GM12878 (cell line): ENCODE results near the gene TOP1. TPM values are rescaled to one million over a fixed set of nuclear protein-coding genes. Genes with fewer than 3 reads are reported as not detected.

Experiments
- ATAC-seq: fragments of 200-7000 bp; cut with Tn5 transposase; 3 replicates; pipeline ENCODE4 v1.9.1; 2020; ENCODE audit warnings: mild to moderate bottlenecking, moderate library complexity
- BruUV-seq: library from RNA; stranded (reverse); fragments of 400-500 nt; replicated peaks from 2 replicates; lab custom pipeline; 2021; lab: Mats Ljungman, UMichigan
- CTCF ChIA-PET: fragments of 300-600 bp; sonication (Branson Sonifier 250); formaldehyde crosslinking; extraction: SDS; loops from one replicate; lab custom pipeline; 2021; ENCODE audit warnings: inconsistent platforms; lab: Yijun Ruan, JAX
- POLR2A ChIA-PET: fragments of 350-600 bp; formaldehyde crosslinking; extraction: SDS; loops from one replicate; lab custom pipeline; 2021; ENCODE audit warnings: inconsistent platforms; lab: Charles Lee
- RAD21 ChIA-PET: fragments of 300-600 bp; sonication (Branson Sonifier 250); formaldehyde crosslinking; loops from one replicate; lab custom pipeline; 2023; ENCODE audit warnings: antibody characterized with exemption; ENCODE audit not compliant: unreplicated experiment; lab: Charles Lee
- SMC1A ChIA-PET: fragments of 300-600 bp; sonication (Branson Sonifier 250); formaldehyde crosslinking; loops from one replicate; lab custom pipeline; 2023; ENCODE audit not compliant: unreplicated experiment, uncharacterized antibody; lab: Charles Lee
- DNase-seq: peaks from one replicate; pipeline ENCODE4 v3.0.0-alpha.2; 2011; ENCODE audit warnings: low read depth, low spot score
- FAIRE-seq: peaks from 3 replicates; lab custom pipeline; 2011; peaks lifted over from hg19 to GRCh38; lab: Jason Lieb, UNC
- H2AFZ ChIP-seq: 2 replicates; pipeline ENCODE4 v1.6.0; 2011; ENCODE audit warnings: low read depth, low read length, control low read depth; ENCODE audit not compliant: control insufficient read depth
- H3K27ac ChIP-seq: 2 replicates; pipeline ENCODE4 v1.5.1; 2011; ENCODE audit warnings: control low read depth; ENCODE audit not compliant: control insufficient read depth, insufficient read depth
- H3K27me3 ChIP-seq, 2 experiments: replicated peaks in 1 of 2; 2 replicates each; pipeline versions ENCODE4 v1.6.0 to v1.6.1; 2011; ENCODE audit warnings: low read length in 1 of 2; ENCODE audit not compliant: control insufficient read depth in 2 of 2, insufficient read depth in 2 of 2
- H3K36me3 ChIP-seq, 2 experiments: 2 replicates each; pipeline ENCODE4 v1.5.1; 2011; ENCODE audit warnings: low read length in 1 of 2; ENCODE audit not compliant: control insufficient read depth in 2 of 2, insufficient read depth in 2 of 2
- H3K4me1 ChIP-seq: 2 replicates; pipeline ENCODE4 v1.6.1; 2011; ENCODE audit warnings: mild to moderate bottlenecking, low read length, moderate library complexity, mixed read lengths; ENCODE audit not compliant: control insufficient read depth, insufficient read depth
- H3K4me2 ChIP-seq: 2 replicates; pipeline ENCODE4 v1.6.0; 2011; ENCODE audit warnings: control low read depth; ENCODE audit not compliant: control insufficient read depth, insufficient read depth
- H3K4me3 ChIP-seq: fragments of 200-600 bp; sonication (generic); 2 replicates; pipeline ENCODE4 v1.5.1; 2016
- H3K79me2 ChIP-seq: 2 replicates; pipeline ENCODE4 v1.6.0; 2011; ENCODE audit warnings: low read length; ENCODE audit not compliant: control insufficient read depth, insufficient read depth
- H3K9ac ChIP-seq: 2 replicates; pipeline ENCODE4 v1.8.0; 2011; ENCODE audit warnings: low read length, control low read depth, mixed read lengths; ENCODE audit not compliant: control insufficient read depth, insufficient read depth
- H3K9me3 ChIP-seq: replicated peaks from 3 replicates; pipeline ENCODE4 v1.5.1; 2011; ENCODE audit warnings: mild to moderate bottlenecking, low read length; ENCODE audit not compliant: control insufficient read depth, insufficient read depth
- H4K20me1 ChIP-seq: 2 replicates; pipeline ENCODE4 v1.6.0; 2011; ENCODE audit not compliant: control insufficient read depth, insufficient read depth
- BACH1 ChIP-seq: fragments of 450-650 bp; IDR thresholded peaks from 2 replicates; pipeline ENCODE4 v1.6.1; 2017; ENCODE audit warnings: mild to moderate bottlenecking, borderline replicate concordance
- CBFB ChIP-seq: IDR thresholded peaks from 2 replicates; pipeline ENCODE4 v1.6.1; 2016; ENCODE audit warnings: antibody characterized with exemption, low read depth
- CREB1 ChIP-seq: IDR thresholded peaks from 2 replicates; pipeline ENCODE4 v1.6.1; 2012; ENCODE audit warnings: low read depth, mild to moderate bottlenecking, inconsistent platforms
- DPF2 ChIP-seq: fragments of 450-650 bp; IDR thresholded peaks from 2 replicates; pipeline ENCODE4 v1.6.1; 2017; ENCODE audit warnings: mild to moderate bottlenecking
- FOXM1 ChIP-seq: IDR thresholded peaks from 2 replicates; pipeline ENCODE4 v1.6.1; 2012; ENCODE audit warnings: low read depth, mild to moderate bottlenecking, inconsistent platforms, low read length, moderate library complexity
- MYB ChIP-seq: fragments of 150-350 bp; IDR thresholded peaks from 2 replicates; pipeline ENCODE4 v1.6.1; 2014; ENCODE audit warnings: mild to moderate bottlenecking, low read depth, low read length, borderline replicate concordance
- NR2F1 ChIP-seq: fragments of 450-650 bp; conservative IDR thresholded peaks from 2 replicates; pipeline ENCODE4 v1.6.1; 2017; ENCODE audit warnings: mild to moderate bottlenecking
- RAD21 ChIP-seq: IDR thresholded peaks from 2 replicates; pipeline ENCODE4 v1.6.1; 2011; ENCODE audit warnings: mild to moderate bottlenecking, low read depth, low read length, moderate library complexity; ENCODE audit not compliant: insufficient read depth
- SRF ChIP-seq, 2 experiments: IDR thresholded peaks; 2 replicates each; pipeline ENCODE4 v1.6.1; 2011; ENCODE audit warnings: low read depth in 2 of 2, low read length in 2 of 2, mild to moderate bottlenecking in 1 of 2, moderate library complexity in 1 of 2
- TCF7 ChIP-seq: IDR thresholded peaks from 2 replicates; pipeline ENCODE4 v1.6.1; 2014; ENCODE audit warnings: antibody characterized with exemption, borderline replicate concordance
- ZNF217 ChIP-seq: fragments of 450-650 bp; IDR thresholded peaks from 2 replicates; pipeline ENCODE4 v1.6.1; 2017; ENCODE audit warnings: antibody characterized with exemption, mild to moderate bottlenecking
- ZNF622 ChIP-seq: fragments of 450-650 bp; IDR thresholded peaks from 2 replicates; pipeline ENCODE4 v1.6.1; 2017; ENCODE audit warnings: mild to moderate bottlenecking, inconsistent platforms
- WGBS: methylation state at CpG from one replicate; pipeline ENCODE4 v1.1.6; 2016; ENCODE audit warnings: low lambda C conversion rate; ENCODE audit not compliant: insufficient replicate concordance, insufficient coverage; ENCODE audit errors: missing lambda C conversion rate; 5-methylcytosine and 5-hydroxymethylcytosine counted together
- in situ Hi-C: fragments of 300-500 bp; cut with MboI; formaldehyde crosslinking; loops from 9 replicates; pipeline ENCODE4 v1.14.3; 2018; ENCODE audit warnings: mixed read lengths
- intact Hi-C: fragments of 100-400 bp; cut with micrococcal nuclease; formaldehyde crosslinking; loops from one replicate; pipeline ENCODE4 v1.14.2; 2022; ENCODE audit not compliant: unreplicated experiment
- polyA plus RNA-seq, 11 experiments: library from polyadenylated mRNA; depleted of rRNA in 4 of 11; unstranded in 6 of 11; stranded (reverse) in 5 of 11; fragments of >200 nt; fragmentation: Nextera tagmentation in 4 of 11; fragmentation: Illumina TruSeq in 1 of 11; extraction: Ambion mirVana in 4 of 11; extraction: Trizol in 1 of 11; gene quantifications; 1 replicate in 1 of 11; 2 replicates in 10 of 11; pipeline versions ENCODE4 v1.2.1 to v1.2.3, GENCODE V29; 2011 to 2016; ENCODE audit warnings: inconsistent platforms in 2 of 11, missing spikeins in 2 of 11, low read depth in 1 of 11
- total RNA-seq, 4 experiments: library from RNA; depleted of rRNA in 3 of 4; stranded (reverse); fragments of >200 nt in 3 of 4; fragmentation: Illumina TruSeq in 1 of 4; extraction: Trizol in 1 of 4; gene quantifications; 2 replicates each; pipeline versions ENCODE4 v1.2.1 to v1.2.3, GENCODE V29; 2013 to 2021
- TF ChIP-seq, protein P1 (sequence below): fragments of 450-650 bp; IDR thresholded peaks from 2 replicates; pipeline ENCODE4 v1.6.1; 2014; ENCODE audit warnings: mild to moderate bottlenecking
- TF ChIP-seq, protein P2 (sequence below): IDR thresholded peaks from 2 replicates; pipeline ENCODE4 v1.6.1; 2011; ENCODE audit warnings: borderline replicate concordance, low read depth, mild to moderate bottlenecking, moderate library complexity, low read length; ENCODE audit not compliant: insufficient read depth, poor library complexity, severe bottlenecking
- TF ChIP-seq, protein P3 (sequence below): IDR thresholded peaks from 2 replicates; pipeline ENCODE4 v1.6.1; 2011; ENCODE audit warnings: low read depth, mild to moderate bottlenecking, low read length, moderate library complexity, borderline replicate concordance; ENCODE audit errors: extremely low read depth
- TF ChIP-seq, protein P4 (sequence below): fragments of 450-650 bp; IDR thresholded peaks from 2 replicates; pipeline ENCODE4 v1.6.1; 2017; ENCODE audit warnings: mild to moderate bottlenecking, low read depth, inconsistent platforms; ENCODE audit not compliant: poor library complexity, severe bottlenecking

TOP1 gene
- total and polyA plus RNA-seq, 10 of the 15 experiments (the other 5 are each of a cell fraction or from before 2014, with no cell fraction given): 21.5 to 128 (median 47.3) TPM

DNA sequence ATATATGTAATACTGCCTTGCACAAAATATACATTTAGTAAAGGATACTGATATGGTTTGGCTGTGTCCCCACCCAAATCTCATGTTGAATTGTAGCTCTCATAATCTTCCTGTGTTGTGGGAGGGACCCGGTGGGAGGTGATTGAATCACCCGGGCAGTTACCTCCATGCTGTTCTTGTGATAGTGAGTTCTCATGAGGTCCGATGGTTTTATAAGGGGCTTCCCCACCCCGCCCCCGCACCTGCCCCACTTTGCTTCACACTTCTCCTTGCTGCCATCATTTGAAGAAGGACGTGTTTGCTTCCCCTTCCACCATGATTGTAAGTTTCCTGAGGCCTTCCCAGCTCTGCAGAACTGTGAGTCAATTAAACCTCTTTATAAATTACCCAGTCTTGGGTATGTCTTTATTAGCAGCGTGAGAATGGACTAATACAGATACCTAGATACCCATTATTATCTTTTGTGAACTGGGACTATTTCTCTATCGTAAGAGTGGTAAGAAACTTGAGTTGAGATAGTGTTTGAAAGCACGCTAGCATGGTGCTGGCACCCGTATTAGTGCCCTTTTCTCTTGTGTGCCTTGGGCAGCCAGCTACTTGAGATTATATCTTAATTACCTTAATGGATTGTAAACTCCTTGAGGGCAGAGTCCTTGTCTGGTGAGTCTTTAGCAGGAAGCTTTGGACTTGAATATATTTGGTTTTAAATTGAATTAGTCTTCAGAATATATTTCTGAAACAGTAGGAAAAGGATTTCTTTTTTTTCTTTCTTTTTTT, 25.6 kb downstream of the TOP1 start:
- Histone ChIP-seq H3K79me2 (peaks cover 92% of the 10 kb centered on the region), H3K4me3 (no peak overlapping the region), H3K27me3 (no peaks in the 10 kb centered on the region), H4K20me1 (no peaks in the 10 kb centered on the region), H3K9me3 (peaks cover 6% of the 10 kb centered on the region; the same call in 2 of the 3 replicates), H3K9ac (no peak overlapping the region), H3K4me1 (peaks cover 30% of the 10 kb centered on the region), H3K27ac (no peak overlapping the region), H3K36me3 (peaks cover 2 to 19% of the 10 kb centered on the region in 2 experiments; a peak in 3 of 4 replicates), H3K4me2 (no peak overlapping the region), H2AFZ (no peak overlapping the region)
- FAIRE-seq (no peak), ATAC-seq (no peak), DNase-seq (no peak)
- in situ Hi-C loops (no loop called here), intact Hi-C loops (no loop called here)
- RAD21 ChIA-PET: interaction anchor here (1.3 to 27.8 kb wide), 2 partner anchors 23 to 66 kb away, joined by 4 to 696 read pairs; no protein-coding TSS in a partner anchor
- WGBS: 73% methylated on average over 10 of the region's 10 CpGs
- SMC1A ChIA-PET: interaction anchor here (1.2 to 1.5 kb wide), 3 partner anchors 15 to 62 kb away, joined by 3 to 11 read pairs (median 6); no protein-coding TSS in a partner anchor
- POLR2A ChIA-PET: interaction anchor here (0.6 to 9.5 kb wide), 6 partner anchors 8 to 103 kb away, joined by 3 to 66 read pairs (median 4); no protein-coding TSS in a partner anchor
- CTCF ChIA-PET: interaction anchor here (1.0 to 6.4 kb wide), 5 partner anchors 13 to 80 kb away, joined by 3 to 53 read pairs (median 4); no protein-coding TSS in a partner anchor
- TF ChIP-seq, protein P1, sequence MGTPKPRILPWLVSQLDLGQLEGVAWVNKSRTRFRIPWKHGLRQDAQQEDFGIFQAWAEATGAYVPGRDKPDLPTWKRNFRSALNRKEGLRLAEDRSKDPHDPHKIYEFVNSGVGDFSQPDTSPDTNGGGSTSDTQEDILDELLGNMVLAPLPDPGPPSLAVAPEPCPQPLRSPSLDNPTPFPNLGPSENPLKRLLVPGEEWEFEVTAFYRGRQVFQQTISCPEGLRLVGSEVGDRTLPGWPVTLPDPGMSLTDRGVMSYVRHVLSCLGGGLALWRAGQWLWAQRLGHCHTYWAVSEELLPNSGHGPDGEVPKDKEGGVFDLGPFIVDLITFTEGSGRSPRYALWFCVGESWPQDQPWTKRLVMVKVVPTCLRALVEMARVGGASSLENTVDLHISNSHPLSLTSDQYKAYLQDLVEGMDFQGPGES: no peak
- TF ChIP-seq, protein P2, sequence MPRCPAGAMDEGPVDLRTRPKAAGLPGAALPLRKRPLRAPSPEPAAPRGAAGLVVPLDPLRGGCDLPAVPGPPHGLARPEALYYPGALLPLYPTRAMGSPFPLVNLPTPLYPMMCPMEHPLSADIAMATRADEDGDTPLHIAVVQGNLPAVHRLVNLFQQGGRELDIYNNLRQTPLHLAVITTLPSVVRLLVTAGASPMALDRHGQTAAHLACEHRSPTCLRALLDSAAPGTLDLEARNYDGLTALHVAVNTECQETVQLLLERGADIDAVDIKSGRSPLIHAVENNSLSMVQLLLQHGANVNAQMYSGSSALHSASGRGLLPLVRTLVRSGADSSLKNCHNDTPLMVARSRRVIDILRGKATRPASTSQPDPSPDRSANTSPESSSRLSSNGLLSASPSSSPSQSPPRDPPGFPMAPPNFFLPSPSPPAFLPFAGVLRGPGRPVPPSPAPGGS: no peak
- TF ChIP-seq FOXM1 (no peak), MYB (no peak), ZNF622 (no peak), BACH1 (no peak), TCF7 (no peak), RAD21 (no peak), SRF (IDR thresholded peaks at IDR 0.05; ENCODE audit: low read depth in 2 of 2, low read length in 2 of 2) (no peak), CBFB (no peak), ZNF217 (no peak), DPF2 (no peak), CREB1 (no peak), NR2F1 (no peak)
- TF ChIP-seq, protein P3, sequence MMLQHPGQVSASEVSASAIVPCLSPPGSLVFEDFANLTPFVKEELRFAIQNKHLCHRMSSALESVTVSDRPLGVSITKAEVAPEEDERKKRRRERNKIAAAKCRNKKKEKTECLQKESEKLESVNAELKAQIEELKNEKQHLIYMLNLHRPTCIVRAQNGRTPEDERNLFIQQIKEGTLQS: no peak
- TF ChIP-seq, protein P4, sequence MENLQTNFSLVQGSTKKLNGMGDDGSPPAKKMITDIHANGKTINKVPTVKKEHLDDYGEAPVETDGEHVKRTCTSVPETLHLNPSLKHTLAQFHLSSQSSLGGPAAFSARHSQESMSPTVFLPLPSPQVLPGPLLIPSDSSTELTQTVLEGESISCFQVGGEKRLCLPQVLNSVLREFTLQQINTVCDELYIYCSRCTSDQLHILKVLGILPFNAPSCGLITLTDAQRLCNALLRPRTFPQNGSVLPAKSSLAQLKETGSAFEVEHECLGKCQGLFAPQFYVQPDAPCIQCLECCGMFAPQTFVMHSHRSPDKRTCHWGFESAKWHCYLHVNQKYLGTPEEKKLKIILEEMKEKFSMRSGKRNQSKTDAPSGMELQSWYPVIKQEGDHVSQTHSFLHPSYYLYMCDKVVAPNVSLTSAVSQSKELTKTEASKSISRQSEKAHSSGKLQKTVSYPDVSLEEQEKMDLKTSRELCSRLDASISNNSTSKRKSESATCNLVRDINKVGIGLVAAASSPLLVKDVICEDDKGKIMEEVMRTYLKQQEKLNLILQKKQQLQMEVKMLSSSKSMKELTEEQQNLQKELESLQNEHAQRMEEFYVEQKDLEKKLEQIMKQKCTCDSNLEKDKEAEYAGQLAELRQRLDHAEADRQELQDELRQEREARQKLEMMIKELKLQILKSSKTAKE: no peak
- no TSS peak for BruUV-seq
